GM19372 (cell line): ENCODE measurements around the gene DYNLT1.
"Not testable (repeated sequence)": the region's sequence is repeated elsewhere in the genome, so short reads cannot be mapped to it uniquely, and the experiment has no call there.

Experiments used
- ATAC-seq: cut with Tn5 transposase; IDR thresholded peaks from one replicate; pipeline ENCODE4 v1.9.1; 2021; ENCODE audit warnings: mild to moderate bottlenecking, low read depth, moderate library complexity; ENCODE audit not compliant: unreplicated experiment

Gene DYNLT1

DNA sequence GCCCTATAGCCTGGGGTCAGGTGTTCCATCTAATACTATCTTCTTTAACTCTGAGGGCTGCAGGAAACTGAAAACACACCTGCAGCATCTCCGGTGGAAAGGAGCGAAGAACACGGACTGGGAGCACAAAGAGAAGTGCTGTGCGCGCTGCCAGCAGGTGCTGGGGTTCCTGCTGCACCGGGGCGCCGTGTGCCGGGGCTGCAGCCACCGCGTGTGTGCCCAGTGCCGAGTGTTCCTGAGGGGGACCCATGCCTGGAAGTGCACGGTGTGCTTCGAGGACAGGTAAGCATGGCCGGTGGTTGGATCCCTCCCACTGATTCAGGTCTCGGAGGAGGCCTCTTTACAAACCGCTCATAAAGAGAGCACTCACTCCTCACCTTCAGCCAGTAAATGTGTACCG, 20.8 kb upstream of the DYNLT1 start:
- no peak for ATAC-seq

DNA sequence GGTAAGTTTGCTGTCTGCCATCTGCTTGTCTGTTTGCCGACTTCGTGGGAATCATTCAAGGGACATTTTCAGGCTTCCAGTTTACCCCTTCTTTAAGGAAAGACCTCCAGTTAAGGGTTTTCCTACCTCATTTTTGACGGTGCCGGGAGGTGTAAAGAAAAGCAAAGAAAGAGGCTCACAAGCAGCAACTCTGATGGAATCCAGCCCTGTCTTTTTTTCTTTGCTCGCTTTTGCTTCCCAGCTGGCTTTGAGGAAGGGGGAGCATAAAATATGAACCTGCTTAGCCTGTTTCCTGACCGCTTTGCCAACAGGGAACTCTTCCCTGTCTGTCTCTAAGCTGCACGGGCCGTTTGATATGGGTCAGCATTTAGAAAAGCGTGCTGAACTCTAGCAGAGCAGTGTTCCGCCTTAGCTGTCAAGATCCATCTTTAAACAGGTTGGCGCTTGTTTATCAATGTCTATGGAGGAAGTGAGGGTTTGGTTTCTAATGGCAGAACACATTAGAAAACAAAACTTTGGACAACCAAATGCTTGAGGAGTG, 19.2 kb upstream of the DYNLT1 start:
- ATAC-seq, result no peak

DNA sequence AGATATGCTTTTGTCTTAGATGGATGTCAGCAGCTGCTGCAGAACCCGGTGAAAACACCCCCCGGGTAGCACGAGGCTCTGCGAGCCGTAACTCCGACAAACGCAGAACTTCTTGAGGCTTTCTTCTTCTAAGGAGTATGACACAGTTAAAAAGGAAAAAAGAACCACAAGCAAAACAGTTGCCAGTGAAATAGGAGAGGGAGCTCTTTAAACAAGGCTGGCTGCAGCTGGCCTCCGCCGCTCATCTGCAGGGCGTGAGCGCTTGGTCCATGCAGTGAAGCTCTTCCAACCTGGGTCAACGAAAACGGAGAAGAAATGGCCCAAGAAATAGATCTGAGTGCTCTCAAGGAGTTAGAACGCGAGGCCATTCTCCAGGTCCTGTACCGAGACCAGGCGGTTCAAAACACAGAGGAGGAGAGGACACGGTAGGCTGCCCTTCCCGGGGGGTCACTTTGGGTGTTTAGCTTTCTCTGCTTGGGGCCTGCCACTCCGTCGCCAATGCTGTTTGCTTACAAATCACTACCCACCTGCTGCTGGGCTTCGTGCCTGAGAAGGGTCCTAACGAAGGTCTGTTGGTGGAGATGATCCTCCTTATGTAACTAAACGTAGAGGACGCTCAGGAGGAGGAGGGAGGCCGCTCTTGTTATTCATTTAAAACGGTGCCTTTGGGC, 18.5 kb upstream of the DYNLT1 start:
- no peak for ATAC-seq

DNA sequence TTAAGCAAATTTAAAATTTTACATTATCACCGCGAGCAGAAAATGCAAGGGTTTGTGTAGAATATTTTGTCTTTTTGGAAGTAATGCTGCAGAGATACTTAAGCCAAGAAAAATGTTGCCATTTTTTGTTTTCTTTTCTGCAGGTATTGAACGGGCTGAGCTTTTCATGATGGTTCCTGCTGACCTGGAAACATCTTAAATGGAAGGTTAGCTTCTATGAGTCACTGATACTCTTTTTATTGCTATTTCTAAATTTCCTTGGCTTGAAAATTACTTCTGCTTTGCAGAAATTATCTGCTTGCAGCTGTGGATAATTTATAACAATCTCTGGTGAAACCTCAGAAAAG, 18.0 kb upstream of the DYNLT1 start:
- no peak for ATAC-seq

DNA sequence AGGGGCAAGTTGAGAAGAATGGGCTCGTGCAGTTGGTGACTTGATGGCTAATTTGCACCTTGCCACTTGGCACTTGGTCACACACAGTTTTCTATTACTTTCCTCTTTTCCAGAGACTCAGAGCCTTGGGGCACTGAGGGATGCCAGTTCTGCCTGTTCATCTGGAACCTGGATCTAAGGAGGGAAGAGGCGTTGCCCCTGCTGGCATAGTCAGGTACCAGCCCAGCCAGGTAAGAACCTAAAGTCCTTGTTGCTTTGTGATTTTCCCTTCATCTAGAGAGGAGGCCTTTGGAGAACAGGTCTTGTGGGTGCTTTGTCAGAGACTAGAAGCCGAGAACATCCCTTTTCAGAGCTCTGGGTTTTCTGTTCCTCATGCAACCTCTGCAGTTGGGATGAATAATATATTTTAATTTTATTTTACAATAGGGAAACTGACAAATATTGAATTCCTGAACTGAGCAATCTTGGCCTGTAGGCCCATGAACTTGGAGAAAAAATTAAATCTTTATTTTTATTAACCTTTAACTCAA, 16.7 kb upstream of the DYNLT1 start:
- ATAC-seq, result no peak

DNA sequence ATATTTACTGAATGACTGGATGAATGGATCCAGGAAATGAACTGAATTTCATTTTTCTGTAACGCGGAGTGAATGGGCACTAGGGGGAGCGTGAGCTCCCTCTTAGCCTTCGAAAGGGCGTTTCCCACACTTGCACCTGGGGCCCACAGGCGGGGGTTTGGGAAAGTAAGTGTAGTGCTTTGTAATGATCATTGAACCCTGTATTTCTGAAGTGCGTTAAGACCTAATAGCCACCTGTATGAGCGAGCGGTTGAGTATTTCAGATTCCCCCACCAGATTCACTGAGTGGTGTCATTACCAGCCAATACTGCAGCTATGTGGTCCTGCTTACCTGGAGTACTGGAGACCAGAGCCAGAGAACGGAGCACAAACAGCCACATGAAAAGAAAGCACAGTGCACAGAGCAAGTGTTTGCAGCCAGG, 15.8 kb upstream of the DYNLT1 start:
- ATAC-seq, result no peak

DNA sequence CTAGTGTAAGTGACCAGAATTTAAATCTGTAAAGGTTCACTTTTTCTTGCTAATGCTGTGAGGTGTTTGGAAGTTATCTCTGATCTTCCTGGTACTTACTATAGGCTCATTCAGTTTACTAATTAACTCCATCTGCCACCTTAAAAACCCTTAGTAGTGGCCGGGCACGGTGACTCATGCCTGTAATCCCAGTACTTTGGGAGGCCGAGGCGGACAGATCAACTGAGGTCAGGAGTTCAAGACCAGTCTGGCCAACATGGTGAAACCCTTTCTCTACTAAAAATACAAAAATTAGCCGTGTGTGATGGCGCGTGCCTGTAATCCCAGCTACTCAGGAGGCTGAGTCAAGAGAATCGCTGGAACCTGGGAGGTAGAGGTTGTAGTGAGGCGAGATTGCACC, 12.4 kb upstream of the DYNLT1 start:
- not testable (repeated sequence) for ATAC-seq

DNA sequence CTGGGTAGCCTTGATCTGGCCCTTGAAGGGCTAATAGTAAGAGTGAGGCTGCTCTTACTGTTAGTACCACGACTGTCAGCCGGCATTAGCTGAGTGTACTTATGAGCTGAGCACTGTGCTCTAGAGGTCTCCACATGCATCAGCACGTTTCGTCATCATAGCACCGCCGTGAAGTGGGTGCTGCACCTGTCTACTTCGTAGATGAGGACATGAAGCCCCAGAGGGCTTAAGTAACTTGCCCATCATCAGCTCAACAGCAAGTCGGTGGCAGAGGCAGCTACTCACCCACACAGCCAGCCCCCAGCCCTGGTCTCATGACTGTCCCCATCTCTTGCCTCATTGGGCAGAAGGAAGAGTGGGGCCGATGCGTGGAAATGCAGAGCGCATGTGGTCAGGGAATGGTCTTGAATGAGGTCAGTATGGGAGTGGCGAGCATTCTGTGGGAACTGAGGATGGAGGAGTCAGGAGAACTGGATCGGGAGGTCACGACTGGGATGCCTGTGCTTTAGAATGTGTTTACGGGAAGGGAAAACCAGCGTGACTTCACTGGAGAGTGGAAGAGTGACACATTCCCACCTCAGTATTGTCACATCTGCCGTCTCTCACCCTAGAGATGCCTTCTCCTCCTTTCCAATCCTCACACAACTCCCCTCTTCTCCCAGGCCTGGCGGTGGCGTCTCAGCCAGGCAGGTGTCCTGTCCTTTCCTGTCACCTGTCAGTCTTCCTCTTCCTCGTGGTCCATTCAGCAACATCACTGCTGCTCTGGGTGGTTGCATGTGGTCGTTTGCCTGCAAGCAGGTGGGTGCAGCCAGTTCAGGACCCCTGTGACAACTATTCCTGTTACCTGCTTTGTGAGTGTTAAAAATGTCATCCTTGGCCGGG, 11.3 kb upstream of the DYNLT1 start:
- no peak for ATAC-seq

DNA sequence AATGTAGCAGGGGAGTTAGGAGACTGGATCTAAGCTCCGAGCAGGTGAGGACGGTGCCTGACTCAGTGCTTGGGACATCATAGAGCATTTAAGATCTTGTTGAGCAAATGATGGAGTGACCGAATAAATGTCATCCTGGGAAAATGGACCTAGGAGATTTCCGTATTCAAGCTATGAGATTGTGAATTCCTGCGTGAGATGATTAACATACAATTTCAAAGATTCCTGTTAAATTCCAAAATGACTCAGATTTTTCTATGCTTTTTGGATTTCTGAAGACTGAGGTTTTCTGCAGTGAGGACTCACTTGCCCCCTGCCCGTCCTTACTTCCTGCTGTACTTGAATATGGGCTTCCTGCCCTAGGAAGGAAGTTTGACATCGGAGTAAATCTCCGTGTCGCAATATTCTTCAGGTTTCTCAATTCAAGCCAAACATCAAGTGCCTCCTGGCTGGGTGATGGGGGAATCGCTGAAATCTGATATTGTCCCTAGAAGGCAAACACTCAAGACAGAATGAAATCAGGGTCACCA, 10.5 kb upstream of the DYNLT1 start:
- no peak for ATAC-seq

DNA sequence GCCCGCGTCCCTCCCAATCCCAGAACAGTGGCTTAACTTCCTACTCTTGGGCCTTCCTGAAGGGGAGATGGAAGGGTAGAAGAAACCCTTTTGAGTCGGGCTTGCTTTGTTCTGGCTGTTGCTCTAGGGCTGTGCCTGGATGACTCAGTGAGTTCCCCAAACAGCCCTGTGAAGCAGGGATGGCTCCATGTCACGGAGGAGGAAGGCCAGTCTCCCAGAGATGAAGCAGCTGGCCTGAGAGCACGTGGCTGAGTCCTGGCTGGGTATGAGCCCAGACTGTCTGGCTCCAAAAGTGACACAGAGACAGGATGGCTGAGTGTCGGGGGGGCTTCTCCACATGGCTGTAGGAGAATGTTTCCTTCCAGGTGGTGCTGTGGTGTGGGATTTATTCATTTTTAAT, 10.0 kb upstream of the DYNLT1 start:
- no peak for ATAC-seq

DNA sequence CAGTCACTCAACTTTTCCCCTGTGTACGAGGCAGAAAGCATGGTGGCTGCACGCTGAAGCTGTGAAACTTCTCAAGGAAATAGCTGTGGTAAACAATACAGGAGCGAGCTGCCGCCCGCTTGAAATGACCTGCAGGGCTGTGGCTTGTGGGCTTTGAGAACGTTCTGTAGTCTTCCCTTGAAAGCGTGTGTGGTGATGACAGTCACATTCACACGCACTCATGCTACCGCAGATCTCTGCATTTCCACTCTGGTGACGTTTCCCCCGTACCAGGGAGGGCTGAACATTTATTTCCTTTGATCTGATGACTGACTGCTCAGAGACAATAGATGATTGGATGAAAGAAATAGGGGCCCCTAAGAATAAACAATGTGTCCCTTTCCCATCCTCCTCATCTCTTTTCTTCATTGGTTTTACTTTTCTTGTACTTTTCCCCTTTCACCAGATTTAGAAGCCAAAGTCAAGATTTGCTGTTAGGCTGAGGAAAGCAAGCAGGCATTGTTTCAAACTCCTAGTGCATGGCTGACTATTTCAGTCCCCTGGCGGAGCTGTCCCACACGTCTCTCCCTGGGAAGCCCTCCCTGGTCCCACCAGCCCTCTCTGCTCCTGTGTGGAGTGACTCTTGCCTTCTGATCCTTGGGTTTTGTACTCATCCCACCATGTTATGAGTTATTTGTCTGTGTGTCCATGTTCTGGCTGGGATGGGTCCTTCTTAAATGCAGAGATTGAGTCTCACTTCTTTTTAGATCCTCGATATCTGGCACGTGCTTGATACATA, 9.2 kb upstream of the DYNLT1 start:
- ATAC-seq, result peak; percentile 56

DNA sequence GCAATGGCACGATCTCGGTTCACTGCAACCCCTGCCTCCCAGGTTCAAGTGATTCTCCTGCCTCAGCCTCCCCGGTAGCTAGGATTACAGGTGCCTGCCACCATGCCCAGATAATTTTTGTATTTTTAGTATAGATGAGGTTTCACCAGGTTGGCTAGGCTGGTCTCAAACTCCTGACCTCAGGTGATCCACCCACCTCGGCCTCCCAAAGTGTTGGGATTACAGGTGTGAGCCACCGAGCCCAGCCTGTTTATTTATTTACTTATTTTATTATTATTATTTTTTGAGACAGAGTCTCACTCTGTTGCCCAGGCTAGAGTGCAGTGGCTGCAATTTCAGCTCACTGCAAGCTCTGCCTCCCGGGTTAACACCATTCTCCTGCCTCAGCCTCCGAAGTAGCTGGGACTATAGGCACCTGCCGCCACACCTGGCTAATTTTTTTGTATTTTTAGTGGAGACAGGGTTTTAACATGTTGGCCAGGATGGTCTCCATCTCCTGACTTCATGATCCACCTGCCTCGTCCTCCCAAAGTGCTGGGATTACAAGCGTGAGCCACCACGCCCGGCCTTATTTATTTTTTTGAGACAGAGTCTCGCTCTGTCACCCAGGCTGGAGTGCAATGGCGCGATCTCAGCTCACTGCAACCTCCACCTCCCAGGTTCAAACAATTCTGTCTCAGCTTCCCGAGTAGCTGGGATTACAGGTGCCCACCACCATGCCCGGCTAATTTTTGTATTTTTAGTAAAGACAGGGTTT, 7.6 kb upstream of the DYNLT1 start:
- not testable (repeated sequence) for ATAC-seq

DNA sequence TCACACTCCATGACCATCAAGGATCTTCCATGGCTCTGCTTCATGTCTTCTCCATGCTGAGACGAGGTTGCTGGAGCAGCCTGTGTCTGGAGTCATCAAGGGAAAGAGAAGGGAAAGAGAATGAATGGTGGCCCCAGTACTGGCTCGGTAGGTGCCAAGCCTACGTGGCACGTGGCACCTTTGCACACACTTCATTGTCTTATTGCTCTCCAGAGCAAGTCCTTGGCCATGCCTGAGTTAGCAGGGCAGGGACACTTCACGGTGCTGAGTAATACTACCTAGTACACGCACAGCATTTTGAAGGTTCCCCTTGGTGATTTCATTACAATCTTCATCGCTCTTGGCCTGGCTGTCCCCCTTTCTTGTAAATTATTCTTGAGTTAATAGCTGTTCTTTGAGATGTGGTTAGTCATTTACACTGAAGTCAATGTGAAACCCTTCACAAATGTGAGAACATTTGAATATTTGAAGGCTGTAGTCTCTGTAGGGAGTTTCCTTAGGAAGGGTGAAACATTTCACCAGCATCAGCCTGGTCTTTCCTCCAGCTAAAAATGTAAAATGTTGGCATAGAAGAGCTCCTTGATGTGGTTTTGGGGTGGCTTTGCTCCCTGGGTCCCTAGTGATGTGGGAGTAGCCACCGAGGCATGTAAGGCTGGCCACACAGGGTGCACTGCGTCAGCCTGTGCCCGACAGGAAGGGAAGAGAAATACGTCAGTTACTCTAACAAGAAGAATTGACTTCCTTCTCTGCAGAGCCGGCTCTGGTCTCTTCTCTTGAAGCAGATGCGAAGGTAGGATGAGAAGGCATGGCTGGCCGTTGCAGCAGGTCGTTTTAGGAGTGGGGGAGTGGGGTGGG, 5.0 kb upstream of the DYNLT1 start, which contains the start of gene SYTL3:
TSS of gene SYTL3 (plus strand) at position 766 of the 855 bp plus-strand sequence. CDS start 13,215 bp downstream, outside the sequence.
- ATAC-seq, result peak; percentile 46

DNA sequence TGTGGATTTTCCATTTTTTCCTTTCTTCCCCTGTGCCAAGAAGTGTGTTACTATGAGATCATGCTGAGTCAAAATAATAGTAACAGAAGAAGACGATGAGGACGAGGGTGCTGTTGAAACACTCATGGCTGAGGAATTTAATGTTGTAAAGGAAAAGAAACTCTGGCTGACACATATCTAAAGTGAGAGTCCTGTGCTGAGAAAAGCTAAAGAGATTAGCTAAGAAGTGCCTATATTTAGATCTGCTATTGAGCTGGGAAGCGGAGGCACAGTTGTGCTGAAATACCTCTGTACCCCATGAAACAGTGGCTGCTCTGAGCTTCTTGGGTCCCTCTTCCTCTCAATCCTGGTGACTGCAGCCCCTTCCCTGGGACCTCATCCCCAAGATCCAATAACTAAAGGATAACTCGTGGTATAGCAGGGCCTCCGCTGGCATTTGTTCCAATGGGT, 4.2 kb upstream of the DYNLT1 start:
- no peak for ATAC-seq

DNA sequence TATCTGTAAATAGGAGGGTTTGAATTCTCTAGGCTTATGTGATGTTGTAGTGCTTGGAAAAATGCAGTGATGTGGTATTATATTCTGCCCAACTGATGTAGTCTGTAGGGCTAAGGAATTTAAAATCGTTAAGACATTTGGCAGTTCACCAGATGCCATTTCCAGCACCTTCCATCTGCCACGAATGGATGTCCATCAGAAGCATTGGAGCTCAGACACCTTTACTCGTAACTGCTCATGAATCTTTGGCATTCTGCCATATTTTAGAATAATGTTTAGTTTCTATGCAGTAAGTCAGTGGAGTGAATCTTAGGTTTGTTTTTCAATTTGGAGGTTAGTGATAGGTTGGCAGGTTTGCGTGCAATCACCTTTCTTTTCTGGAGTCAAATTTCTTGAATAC, 3.0 kb upstream of the DYNLT1 start:
- ATAC-seq, result no peak

DNA sequence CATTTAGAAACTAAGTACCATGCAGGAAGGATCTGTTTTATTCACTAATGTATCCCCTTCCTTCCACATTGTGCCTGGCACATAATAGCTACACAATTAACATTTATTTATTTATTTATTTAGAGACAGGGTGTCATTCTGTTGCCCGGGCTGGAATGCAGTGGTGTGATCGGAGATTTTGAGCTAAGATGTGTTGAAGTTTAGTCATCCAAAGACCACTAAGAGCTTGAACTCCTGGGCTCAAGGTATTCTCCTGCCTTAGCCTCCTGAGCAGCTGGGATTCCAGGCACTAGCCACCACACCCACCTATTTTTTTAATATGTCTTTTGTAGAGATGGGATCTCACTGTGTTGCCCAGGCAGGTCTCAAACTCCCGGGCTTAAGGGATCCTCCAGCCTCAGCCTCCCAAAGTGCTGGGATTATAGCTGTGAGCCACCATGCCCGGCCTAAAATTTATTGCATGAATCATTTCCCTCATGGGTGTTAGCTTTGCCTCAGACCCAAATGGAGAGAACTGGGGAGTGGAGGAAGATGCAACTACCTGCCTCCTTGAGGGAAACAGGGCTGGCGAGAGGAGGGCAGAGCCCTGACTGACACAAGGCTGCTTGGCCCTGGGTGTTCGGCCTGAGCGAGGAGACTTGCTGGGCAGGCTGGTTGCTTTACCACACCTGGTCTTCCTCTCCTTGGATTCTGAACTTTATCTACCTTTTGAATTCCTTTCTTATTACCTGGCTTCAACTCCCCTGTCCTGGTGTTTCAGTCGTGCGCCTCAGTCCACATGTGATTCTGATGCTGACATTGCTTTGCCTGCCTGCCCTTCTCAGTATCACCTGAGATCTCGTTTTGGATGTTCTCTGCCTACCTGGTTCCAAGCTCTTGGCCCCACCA, 1.7 kb upstream of the DYNLT1 start:
- no peak for ATAC-seq
